DOHH2 (cell line): ENCODE results near the gene ADGRB3.

Experiments used
- CTCF ChIP-seq: fragments of 200-600 bp; sonication (generic); IDR thresholded peaks from one replicate; pipeline ENCODE4 v1.5.1; 2014; ENCODE audit warnings: antibody characterized with exemption, mild to moderate bottlenecking, low read depth, low read length; ENCODE audit not compliant: poor library complexity, severe bottlenecking
- EZH2phosphoT487 ChIP-seq: fragments of 200-600 bp; sonication (generic); IDR thresholded peaks from 2 replicates; pipeline ENCODE4 v1.6.1; 2017; ENCODE audit warnings: borderline replicate concordance, mild to moderate bottlenecking, antibody characterized with exemption, low read length, moderate library complexity, mixed read lengths

- no peak for TF ChIP-seq EZH2phosphoT487
- TF ChIP-seq CTCF = no peak
These were observed 91.9 kb downstream of the ADGRB3 start for GRCh38 chr6:68726992-68727391.
